Gastroesophageal sphincter (tissue), 4 donors: Measurements from ENCODE around the gene ACTN2. TPM values are rescaled to one million over a fixed set of nuclear protein-coding genes. Genes with fewer than 3 reads are reported as not detected.

ENCODE experiments used
- ATAC-seq: fragments of 150-250 bp; one replicate; pipeline ENCODE4 v1.9.1; 2016; ENCODE audit warnings: mild to moderate bottlenecking, moderate library complexity
- H3K27ac ChIP-seq, 4 donors: fragments of 200-600 bp; sonication (generic) in 3 of 4; 1 replicate in 3 of 4; 2 replicates in 1 of 4; pipeline ENCODE4 v1.5.1; 2016 to 2019
- H3K27me3 ChIP-seq: fragments of 200-600 bp; sonication (generic); one replicate; pipeline ENCODE4 v1.5.1; 2019
- H3K36me3 ChIP-seq, 2 donors: fragments of 200-600 bp; sonication (generic); one replicate each; pipeline ENCODE4 v1.5.1; 2019; ENCODE audit warnings: control low read depth in 1 of 2
- H3K4me1 ChIP-seq, 3 donors: fragments of 200-600 bp; sonication (generic); 1 replicate in 2 of 3; 2 replicates in 1 of 3; pipeline ENCODE4 v1.5.1; 2016 to 2019; ENCODE audit warnings: control low read depth in 2 of 3
- H3K4me3 ChIP-seq, 2 donors: fragments of 200-600 bp; sonication (generic); one replicate each; pipeline ENCODE4 v1.5.1; 2019; ENCODE audit warnings: mild to moderate bottlenecking in 1 of 2, moderate library complexity in 1 of 2
- H3K9me3 ChIP-seq, 3 donors: fragments of 200-600 bp; sonication (generic); one replicate each; pipeline ENCODE4 v1.5.1; 2017 to 2019; ENCODE audit warnings: control low read depth in 2 of 3
- CTCF ChIP-seq, 4 experiments: fragments of 200-600 bp in 2 of 4; fragments of 450-650 bp in 2 of 4; sonication (generic) in 1 of 4; IDR thresholded peaks; one replicate each; pipeline ENCODE4 v1.5.1; 2017 to 2019; ENCODE audit warnings: antibody characterized with exemption in 4 of 4, mild to moderate bottlenecking in 2 of 4, moderate library complexity in 2 of 4
- EP300 ChIP-seq: sonication (generic); formaldehyde crosslinking; IDR thresholded peaks from one replicate; pipeline ENCODE4 v1.6.1; 2017; ENCODE audit warnings: antibody characterized with exemption, mild to moderate bottlenecking
- POLR2A ChIP-seq, 2 donors: fragments of 450-650 bp; IDR thresholded peaks; one replicate each; pipeline ENCODE4 v1.6.1; 2017; ENCODE audit warnings: antibody characterized with exemption in 2 of 2, mild to moderate bottlenecking in 2 of 2, moderate library complexity in 1 of 2
- POLR2AphosphoS5 ChIP-seq: sonication (generic); formaldehyde crosslinking; IDR thresholded peaks from one replicate; pipeline ENCODE4 v1.6.1; 2017; ENCODE audit warnings: antibody characterized with exemption
- WGBS, 2 donors: methylation state at CpG; one replicate each; pipeline ENCODE4 v1.1.5; 2018; ENCODE audit warnings: low coverage in 1 of 2; 5-methylcytosine and 5-hydroxymethylcytosine counted together
- total RNA-seq, 4 donors: library from RNA; depleted of rRNA; stranded (reverse); fragments of >200 nt; gene quantifications; one replicate each; pipeline ENCODE4 v1.1.0, GENCODE V29; 2016

The ACTN2 gene
- total RNA-seq, 4 donors from 2014 or later: 5.7 to 21.3 (median 14.1) TPM

- H3K27ac ChIP-seq: no peak overlapping the region
- H3K4me1 ChIP-seq: no peaks in the 10 kb centered on the region
- no peak for ATAC-seq
- no peak overlapping the region for H3K4me3 ChIP-seq
- H3K36me3 ChIP-seq: peaks cover 0 to 36% of the 10 kb centered on the region in 2 donors
- TF ChIP-seq POLR2AphosphoS5: no peak
- TF ChIP-seq CTCF (IDR thresholded peaks at IDR 0.05): peak; percentile 40 to 68 (median 55)
- H3K27me3 ChIP-seq: no peaks in the 10 kb centered on the region
- WGBS, 2 donors: 0 to 59% methylated on average over 1 to 3 of the region's 3 CpGs
- no peaks in the 10 kb centered on the region for H3K9me3 ChIP-seq
Observed at GRCh38 chr1:236759252-236759859, 73.1 kb downstream of the ACTN2 start.

- no peak for ATAC-seq
- H3K27me3 ChIP-seq: no peaks in the 10 kb centered on the region
- no peak for TF ChIP-seq EP300
- TF ChIP-seq CTCF (IDR thresholded peaks at IDR 0.05): no peak
- no peak for TF ChIP-seq POLR2AphosphoS5
- no peak for TF ChIP-seq POLR2A (IDR thresholded peaks at IDR 0.05)
- WGBS, 2 donors: 82% methylated on average over 6 of the region's 6 CpGs
- H3K9me3 ChIP-seq: no peaks in the 10 kb centered on the region
- no peaks in the 10 kb centered on the region for H3K4me1 ChIP-seq
- no peak overlapping the region for H3K4me3 ChIP-seq
- no peak overlapping the region for H3K27ac ChIP-seq
- peaks cover 0 to 25% of the 10 kb centered on the region in 2 donors for H3K36me3 ChIP-seq
Observed at GRCh38 chr1:236760480-236760879, 74.2 kb downstream of the ACTN2 start.

GRCh38 chr1:236760986-236761385 lies 74.7 kb downstream of the ACTN2 start:
- peaks cover 0 to 25% of the 10 kb centered on the region in 2 donors for H3K36me3 ChIP-seq
- ATAC-seq: no peak
- H3K4me3 ChIP-seq: no peak overlapping the region
- no peak overlapping the region for H3K27ac ChIP-seq
- no peaks in the 10 kb centered on the region for H3K9me3 ChIP-seq
- 85 to 97% methylated on average over 11 to 14 of the region's 14 CpGs for WGBS, 2 donors
- no peaks in the 10 kb centered on the region for H3K27me3 ChIP-seq
- TF ChIP-seq CTCF (IDR thresholded peaks at IDR 0.05) (no peak), POLR2AphosphoS5 (no peak), EP300 (no peak), POLR2A (IDR thresholded peaks at IDR 0.05) (no peak)
- H3K4me1 ChIP-seq: no peaks in the 10 kb centered on the region

- H3K27me3 ChIP-seq: no peaks in the 10 kb centered on the region
- no peak overlapping the region for H3K27ac ChIP-seq
- TF ChIP-seq CTCF (IDR thresholded peaks at IDR 0.05): no peak
- H3K9me3 ChIP-seq: no peaks in the 10 kb centered on the region
- H3K4me3 ChIP-seq: no peak overlapping the region
- ATAC-seq: no peak
- no peaks in the 10 kb centered on the region for H3K4me1 ChIP-seq
- 80 to 88% methylated on average over 3 to 5 of the region's 5 CpGs for WGBS, 2 donors
- H3K36me3 ChIP-seq: peaks cover 0 to 25% of the 10 kb centered on the region in 2 donors
Observed at GRCh38 chr1:236761397-236762132, 75.3 kb downstream of the ACTN2 start.

GRCh38 chr1:236762410-236762809 lies 76.1 kb downstream of the ACTN2 start:
- Histone ChIP-seq H3K36me3 (peaks cover 0 to 25% of the 10 kb centered on the region in 2 donors), H3K4me3 (no peak overlapping the region), H3K4me1 (no peaks in the 10 kb centered on the region), H3K9me3 (no peaks in the 10 kb centered on the region), H3K27ac (no peak overlapping the region), H3K27me3 (no peaks in the 10 kb centered on the region)
- no peak for ATAC-seq
- WGBS, 2 donors: 54 to 58% methylated on average over 3 to 11 of the region's 15 CpGs
- TF ChIP-seq POLR2AphosphoS5: no peak
